Neural crest cell (in vitro differentiated cells): ENCODE measurements around the gene HEMGN. TPM values are rescaled to one million over a fixed set of nuclear protein-coding genes. Genes with fewer than 3 reads are reported as not detected.

Source experiments
- DNase-seq: peaks from one replicate; pipeline ENCODE4 v3.0.0; 2021; ENCODE audit warnings: low read depth, mixed read lengths, low spot score
- H3K27ac Mint-ChIP-seq: one replicate; pipeline ENCODE4 v1.8.0; 2021; ENCODE audit warnings: mild to moderate bottlenecking, mixed read lengths; ENCODE audit not compliant: unreplicated experiment
- H3K27me3 Mint-ChIP-seq: 2 replicates; pipeline ENCODE4 v1.8.0; 2021; ENCODE audit warnings: low read depth, mild to moderate bottlenecking, mixed read lengths
- H3K36me3 Mint-ChIP-seq: 2 replicates; pipeline ENCODE4 v1.8.0; 2021; ENCODE audit warnings: low read depth, mild to moderate bottlenecking, mixed read lengths
- H3K4me1 Mint-ChIP-seq: 2 replicates; pipeline ENCODE4 v1.8.0; 2021; ENCODE audit warnings: mixed read lengths
- H3K4me3 Mint-ChIP-seq: one replicate; pipeline ENCODE4 v1.8.0; 2021; ENCODE audit warnings: mild to moderate bottlenecking, mixed read lengths
- H3K9me3 Mint-ChIP-seq: 2 replicates; pipeline ENCODE4 v1.8.0; 2021; ENCODE audit warnings: mixed read lengths
- total RNA-seq: library from RNA; stranded (reverse); gene quantifications from 2 replicates; pipeline ENCODE4 v1.2.1, GENCODE V29; 2021
- TF ChIP-seq, protein P1 (sequence below): fragments of 200-600 bp; sonication (generic); conservative IDR thresholded peaks from 2 replicates; pipeline ENCODE4 v1.5.0; 2021; ENCODE audit warnings: antibody characterized with exemption, mild to moderate bottlenecking

Gene HEMGN
- total RNA-seq, 1 donor from 2014 or later = not detected

DNA sequence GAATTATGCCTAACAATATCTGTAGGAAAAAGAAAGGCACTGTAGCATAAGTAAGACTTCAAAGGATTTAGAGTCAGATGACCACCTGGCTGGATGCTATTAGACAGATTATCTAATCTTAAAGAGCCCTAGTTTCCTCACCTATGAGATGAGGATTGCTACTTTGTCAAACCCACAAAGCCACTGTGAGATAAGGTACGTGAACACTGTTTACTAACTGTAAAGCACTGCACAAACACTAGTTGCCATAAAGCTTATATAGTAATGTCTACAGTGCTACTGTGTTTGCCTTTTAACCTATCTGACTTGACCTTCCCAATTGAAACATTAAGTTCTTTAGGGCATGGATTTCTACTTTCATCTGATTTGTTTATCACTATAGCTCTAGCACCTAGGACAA, 26.0 kb downstream of the HEMGN start:
- DNase-seq = no peak
- H3K4me1 Mint-ChIP-seq = no peaks in the 10 kb centered on the region
- no peak overlapping the region for H3K4me3 Mint-ChIP-seq
- no peaks in the 10 kb centered on the region for H3K36me3 Mint-ChIP-seq
- TF ChIP-seq, protein P1, sequence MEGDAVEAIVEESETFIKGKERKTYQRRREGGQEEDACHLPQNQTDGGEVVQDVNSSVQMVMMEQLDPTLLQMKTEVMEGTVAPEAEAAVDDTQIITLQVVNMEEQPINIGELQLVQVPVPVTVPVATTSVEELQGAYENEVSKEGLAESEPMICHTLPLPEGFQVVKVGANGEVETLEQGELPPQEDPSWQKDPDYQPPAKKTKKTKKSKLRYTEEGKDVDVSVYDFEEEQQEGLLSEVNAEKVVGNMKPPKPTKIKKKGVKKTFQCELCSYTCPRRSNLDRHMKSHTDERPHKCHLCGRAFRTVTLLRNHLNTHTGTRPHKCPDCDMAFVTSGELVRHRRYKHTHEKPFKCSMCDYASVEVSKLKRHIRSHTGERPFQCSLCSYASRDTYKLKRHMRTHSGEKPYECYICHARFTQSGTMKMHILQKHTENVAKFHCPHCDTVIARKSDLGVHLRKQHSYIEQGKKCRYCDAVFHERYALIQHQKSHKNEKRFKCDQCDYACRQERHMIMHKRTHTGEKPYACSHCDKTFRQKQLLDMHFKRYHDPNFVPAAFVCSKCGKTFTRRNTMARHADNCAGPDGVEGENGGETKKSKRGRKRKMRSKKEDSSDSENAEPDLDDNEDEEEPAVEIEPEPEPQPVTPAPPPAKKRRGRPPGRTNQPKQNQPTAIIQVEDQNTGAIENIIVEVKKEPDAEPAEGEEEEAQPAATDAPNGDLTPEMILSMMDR = no peak
- H3K27ac Mint-ChIP-seq = no peak overlapping the region
- H3K9me3 Mint-ChIP-seq = no peaks in the 10 kb centered on the region
- H3K27me3 Mint-ChIP-seq = no peaks in the 10 kb centered on the region

DNA sequence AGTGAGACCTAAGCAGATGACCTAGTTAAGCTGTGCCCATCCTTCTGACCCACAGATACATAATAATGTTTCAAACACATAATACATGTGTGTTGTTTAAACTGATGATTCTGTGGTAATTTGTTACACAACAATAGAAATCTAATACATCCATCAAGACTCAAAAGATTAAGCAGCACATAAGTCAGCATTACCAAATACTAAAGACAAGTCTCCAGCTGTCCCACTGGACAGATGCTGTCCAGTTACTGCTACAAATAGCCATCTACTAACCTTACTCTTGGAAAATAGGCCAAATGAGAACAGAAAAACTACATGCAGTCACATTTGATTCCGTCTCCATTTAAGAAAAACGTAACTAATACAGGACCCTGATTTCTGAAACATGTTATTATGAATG, 26.4 kb downstream of the HEMGN start:
- H3K27ac Mint-ChIP-seq = no peak overlapping the region
- H3K36me3 Mint-ChIP-seq = no peaks in the 10 kb centered on the region
- TF ChIP-seq, protein P1 = no peak
- H3K27me3 Mint-ChIP-seq = no peaks in the 10 kb centered on the region
- H3K4me1 Mint-ChIP-seq = no peaks in the 10 kb centered on the region
- no peak overlapping the region for H3K4me3 Mint-ChIP-seq
- DNase-seq = no peak
- H3K9me3 Mint-ChIP-seq = no peaks in the 10 kb centered on the region

DNA sequence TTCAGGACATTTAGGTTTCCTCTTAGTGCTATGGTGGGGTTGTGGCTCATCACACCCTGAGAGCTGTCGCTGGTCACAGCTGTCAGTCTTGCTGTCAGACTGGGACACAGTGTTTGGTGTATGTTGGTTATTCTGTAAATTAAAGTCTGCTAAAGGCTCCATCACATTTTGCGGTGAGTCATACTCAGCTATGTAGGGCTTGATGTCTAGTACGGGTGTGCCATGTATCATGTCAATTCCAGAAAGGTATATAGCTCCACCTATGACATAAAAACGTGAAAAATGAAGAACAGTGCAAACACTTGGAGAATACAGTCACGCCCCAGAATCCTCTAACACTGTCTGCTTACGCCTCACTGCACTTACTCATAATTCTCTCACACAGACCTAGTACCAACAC, 27.6 kb downstream of the HEMGN start:
- H3K27me3 Mint-ChIP-seq = no peaks in the 10 kb centered on the region
- no peaks in the 10 kb centered on the region for H3K9me3 Mint-ChIP-seq
- no peak overlapping the region for H3K4me3 Mint-ChIP-seq
- TF ChIP-seq, protein P1 = no peak
- no peak overlapping the region for H3K27ac Mint-ChIP-seq
- no peaks in the 10 kb centered on the region for H3K4me1 Mint-ChIP-seq
- H3K36me3 Mint-ChIP-seq = peaks cover 4% of the 10 kb centered on the region
- DNase-seq = no peak

DNA sequence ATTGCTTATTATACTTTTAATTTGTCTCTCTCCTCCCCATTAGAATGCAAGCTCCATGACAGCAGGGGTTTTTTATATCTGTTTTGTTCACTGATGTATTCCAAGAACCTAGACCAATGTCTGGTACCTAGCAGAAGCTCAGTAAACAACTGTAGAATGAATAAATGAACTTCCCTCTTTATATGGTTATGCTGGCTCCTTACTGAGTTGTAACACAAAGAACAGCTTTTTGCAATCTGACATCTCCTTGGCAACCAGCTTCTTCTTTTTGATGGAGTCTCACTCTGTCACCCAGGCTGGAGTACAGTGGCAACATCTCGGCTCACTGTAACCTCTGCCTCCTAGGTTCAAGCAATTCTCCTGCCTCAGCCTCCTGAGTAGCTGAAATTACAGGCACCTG, 29.3 kb downstream of the HEMGN start:
- Mint-ChIP-seq H3K4me1 (no peaks in the 10 kb centered on the region), H3K27me3 (no peaks in the 10 kb centered on the region), H3K4me3 (no peak overlapping the region), H3K36me3 (peaks cover 4% of the 10 kb centered on the region), H3K27ac (no peak overlapping the region), H3K9me3 (no peaks in the 10 kb centered on the region)
- no peak for DNase-seq
- TF ChIP-seq, protein P1 = no peak

DNA sequence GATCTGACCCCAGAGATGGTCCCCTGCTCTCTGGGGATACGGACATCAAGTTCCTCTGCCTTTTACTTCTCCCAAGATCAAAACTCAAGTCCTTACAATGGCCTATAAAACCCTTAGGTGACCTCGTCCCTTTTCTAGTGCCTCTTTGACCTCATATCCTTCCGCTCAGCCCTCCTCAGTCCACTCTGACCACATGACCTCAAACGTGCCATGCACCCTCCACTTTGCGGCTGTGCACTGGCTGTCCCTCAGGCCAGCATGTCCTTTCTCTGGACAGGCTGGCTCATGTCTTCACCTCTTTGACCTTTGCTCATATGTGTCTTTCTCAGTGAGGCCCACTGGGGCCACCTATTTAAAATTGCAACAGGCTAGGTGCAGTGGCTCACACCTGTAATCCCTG, 30.3 kb downstream of the HEMGN start:
- Mint-ChIP-seq H3K4me1 (no peaks in the 10 kb centered on the region), H3K27ac (peak overlapping the region; percentile 84), H3K36me3 (peaks cover 4% of the 10 kb centered on the region), H3K4me3 (no peak overlapping the region), H3K9me3 (no peaks in the 10 kb centered on the region), H3K27me3 (no peaks in the 10 kb centered on the region)
- no peak for DNase-seq
- TF ChIP-seq, protein P1 = no peak

DNA sequence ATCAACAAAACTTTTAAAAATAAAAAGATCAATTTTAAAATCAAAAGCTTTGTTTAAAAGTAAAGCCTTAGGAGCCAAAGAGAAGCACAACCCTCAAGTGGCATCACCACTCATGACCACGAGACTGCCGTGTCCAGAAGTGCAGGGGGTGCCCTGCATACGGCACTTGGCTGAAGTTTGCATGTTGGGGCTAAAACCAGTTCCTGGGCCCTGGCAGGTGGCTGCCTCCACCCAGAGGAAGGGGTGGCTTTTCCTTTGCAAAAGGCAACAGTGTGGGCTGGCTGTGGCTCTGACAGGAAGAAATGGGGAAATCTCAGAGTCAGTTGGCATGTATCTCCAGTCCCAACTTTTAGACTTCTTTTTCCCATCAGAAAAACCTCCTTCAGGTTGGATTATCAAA, 30.9 kb downstream of the HEMGN start:
- no peaks in the 10 kb centered on the region for H3K4me1 Mint-ChIP-seq
- H3K27me3 Mint-ChIP-seq = no peaks in the 10 kb centered on the region
- H3K4me3 Mint-ChIP-seq = no peak overlapping the region
- H3K9me3 Mint-ChIP-seq = no peaks in the 10 kb centered on the region
- H3K36me3 Mint-ChIP-seq = peaks cover 4% of the 10 kb centered on the region
- TF ChIP-seq, protein P1 = no peak
- no peak overlapping the region for H3K27ac Mint-ChIP-seq
- no peak for DNase-seq
